ENCODE data around the gene TMEM123.

GRCh38 chr11:102453921-102454320, 1.4 kb upstream of the TMEM123 start:
- no peak for TF ChIP-seq POLR2A (IDR thresholded peaks at IDR 0.05)
- no peak for TF ChIP-seq CTCF (IDR thresholded peaks at IDR 0.05)
- no peak for TF ChIP-seq POLR2AphosphoS5 (IDR thresholded peaks at IDR 0.05; ENCODE audit: insufficient read depth in 1 of 2, low read depth in 1 of 2)
